H1 (cell line): ENCODE data around the gene SLC52A1. TPM values are rescaled to one million over a fixed set of nuclear protein-coding genes. Genes with fewer than 3 reads are reported as not detected.

Experiments used
- CHD1 ChIP-seq: IDR thresholded peaks from 2 replicates; pipeline ENCODE4 v1.6.1; 2012; ENCODE audit warnings: low read depth, low read length, improper control_type of control experiment
- KDM4A ChIP-seq: IDR thresholded peaks from one replicate; pipeline ENCODE4 v1.7.1; 2012; ENCODE audit warnings: low read depth, mild to moderate bottlenecking, moderate library complexity, low read length, inconsistent platforms; ENCODE audit not compliant: severe bottlenecking
- SRF ChIP-seq: IDR thresholded peaks from 2 replicates; pipeline ENCODE4 v1.6.1; 2011; ENCODE audit warnings: mild to moderate bottlenecking, low read depth, low read length, moderate library complexity
- polyA plus RNA-seq, 7 experiments: library from polyadenylated mRNA; depleted of rRNA in 3 of 7; stranded (reverse) in 5 of 7; unstranded in 2 of 7; fragments of >200 nt in 5 of 7; fragments of 200-250 nt in 2 of 7; gene quantifications; 1 replicate in 5 of 7; 2 replicates in 1 of 7; 4 replicates in 1 of 7; pipeline versions ENCODE4 v1.2.1 to v1.2.3, GENCODE V29; 2011 to 2013; ENCODE audit warnings: missing spikeins in 2 of 7, mixed read lengths in 2 of 7
- total RNA-seq: library from RNA; stranded (reverse); fragmentation: NEBNext Ultra II Directional; extraction: Animal tissue kit (Norgen Biotek cat#: 25700); gene quantifications from 2 replicates; pipeline ENCODE4 v1.2.1, GENCODE V29; 2021

Gene SLC52A1
- total and polyA plus RNA-seq, 2 of the 8 experiments (the other 6 are each of a cell fraction or from before 2014, with no cell fraction given) = 0.61 to 0.67 TPM

GRCh38 chr17:5032865-5033264, 2.4 kb downstream of the SLC52A1 start (continued):
- TF ChIP-seq CHD1 (no peak), SRF (no peak), KDM4A (no peak)
